SK-N-DZ (cell line): ENCODE data around the gene TGFBI.

Experiments used
- DNase-seq: peaks from one replicate; pipeline ENCODE4 v3.0.0-alpha.2; 2015; ENCODE audit warnings: low spot score

TGFBI gene

DNA sequence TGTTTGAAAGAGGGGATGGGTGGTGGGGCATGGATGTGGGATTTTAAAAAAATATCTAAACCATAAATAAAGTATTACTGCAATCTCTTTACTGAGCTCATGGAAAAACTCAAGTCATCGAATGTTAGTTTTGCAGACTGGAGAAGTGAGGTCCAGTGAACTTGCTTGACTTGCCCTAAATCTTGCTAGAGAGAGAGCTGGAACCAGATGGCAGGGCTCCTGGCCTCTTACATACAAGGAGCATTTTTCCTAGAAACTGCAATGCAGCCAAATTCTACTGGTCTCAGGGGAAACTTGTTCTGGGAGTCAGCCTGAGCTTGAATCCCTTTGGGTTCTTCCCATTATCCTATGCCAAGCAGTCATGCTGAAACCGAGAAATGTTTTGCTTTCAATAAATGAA, 2.9 kb upstream of the TGFBI start:
- DNase-seq = no peak

DNA sequence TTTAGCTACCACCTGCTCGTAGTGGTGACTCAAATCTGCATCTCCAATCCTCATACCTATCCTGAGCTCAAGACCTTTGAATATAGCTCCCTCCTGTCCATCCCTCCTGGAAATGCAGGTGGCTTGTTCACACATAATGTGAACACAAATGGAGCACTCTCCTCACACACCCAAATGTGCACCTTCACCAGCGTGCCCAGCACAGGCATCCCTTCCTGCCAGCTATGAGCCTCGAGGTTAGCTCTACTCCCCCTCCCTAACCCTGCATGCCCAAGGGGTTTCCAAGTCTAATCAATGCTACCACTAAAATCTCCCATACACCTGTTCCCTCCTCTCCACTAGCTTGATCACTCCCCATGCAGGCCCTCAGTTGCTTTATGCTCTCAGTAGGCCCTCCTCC, 2.2 kb upstream of the TGFBI start:
- DNase-seq = no peak

GRCh38 chr5:136027311-136027710, 1.5 kb upstream of the TGFBI start:
- no peak for DNase-seq

DNA sequence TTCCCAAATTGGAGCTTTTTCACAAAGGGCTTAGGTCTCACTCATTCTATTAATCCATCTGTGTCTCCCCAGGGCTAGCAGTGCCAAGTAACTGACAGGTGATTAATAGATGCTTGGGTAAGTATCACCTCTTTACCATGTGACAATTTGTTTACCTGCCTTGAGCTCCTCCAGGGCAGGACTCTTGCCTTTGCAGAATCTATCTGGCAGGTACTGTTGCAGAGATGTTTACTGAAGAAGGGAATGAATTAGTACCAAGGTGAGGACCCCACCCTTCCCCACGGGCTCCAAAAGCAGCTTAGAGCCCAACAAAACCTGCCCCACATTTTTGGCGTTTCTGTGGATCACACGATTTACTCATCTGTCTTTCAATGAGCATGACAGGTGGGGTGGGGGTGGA, 698 bp upstream of the TGFBI start:
- no peak for DNase-seq

DNA sequence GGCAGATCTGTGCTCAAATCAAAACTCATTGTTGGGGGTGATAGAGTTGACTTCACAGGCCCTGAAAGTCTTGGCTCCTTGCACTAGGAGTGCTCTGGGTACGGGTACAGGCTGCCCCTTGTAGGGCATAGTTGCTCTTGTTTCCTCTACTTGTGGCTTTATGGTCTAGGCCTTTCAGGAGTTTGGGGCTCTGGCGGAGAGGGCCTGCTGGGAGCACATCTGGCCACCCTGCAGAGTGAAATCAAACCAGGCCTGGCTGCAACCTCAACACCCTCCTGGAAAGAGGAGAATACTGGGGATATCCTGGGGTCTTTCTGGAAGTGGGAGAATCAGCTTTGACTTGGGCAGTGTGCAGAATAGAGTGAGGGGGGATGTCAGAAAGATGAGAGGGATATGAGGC, 1.5 kb downstream of the TGFBI start:
- no peak for DNase-seq

- DNase-seq = no peak
Measured at GRCh38 chr5:136030956-136031611, 2.3 kb downstream of the TGFBI start.

DNA sequence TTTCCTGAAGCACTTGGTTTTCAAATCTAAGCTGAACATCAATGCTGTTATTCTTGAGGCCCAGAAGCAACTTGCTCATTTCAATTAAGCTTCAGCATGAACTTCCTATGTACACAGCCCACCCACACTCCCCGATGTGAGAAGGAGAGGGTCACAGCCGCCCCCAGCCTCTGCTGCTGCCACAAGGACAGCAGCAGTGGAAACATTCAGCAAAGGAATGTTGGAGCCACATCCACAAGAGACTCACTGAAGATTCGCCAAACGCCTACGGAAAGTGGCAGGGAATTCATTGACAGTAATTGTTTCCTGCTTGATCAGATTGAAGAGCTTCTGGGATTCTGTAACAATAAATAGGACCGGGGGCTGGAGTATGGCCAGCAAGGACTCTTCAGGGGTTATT, 2.9 kb downstream of the TGFBI start:
- no peak for DNase-seq

- no peak for DNase-seq
Measured at GRCh38 chr5:136032564-136032963, 3.8 kb downstream of the TGFBI start.

DNA sequence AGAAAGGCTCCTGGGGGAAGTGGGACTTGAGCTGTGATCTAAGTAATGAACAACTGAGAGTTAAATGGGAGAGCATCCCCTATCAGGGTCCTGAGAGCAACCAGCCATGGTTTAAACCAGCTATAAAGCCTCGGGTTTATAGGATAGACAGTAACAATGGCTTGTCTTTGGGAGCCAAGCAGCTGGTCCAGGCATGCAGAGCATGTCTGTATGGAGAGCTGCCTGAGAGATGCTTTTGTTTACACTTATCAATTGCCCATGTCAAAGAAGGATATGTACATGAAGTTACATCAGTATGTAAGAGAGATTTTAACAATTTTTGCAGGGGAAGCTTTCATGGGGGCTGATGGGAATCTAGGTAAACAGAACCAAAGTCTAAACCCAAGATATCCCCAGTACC, 4.4 kb downstream of the TGFBI start:
- DNase-seq = no peak

DNA sequence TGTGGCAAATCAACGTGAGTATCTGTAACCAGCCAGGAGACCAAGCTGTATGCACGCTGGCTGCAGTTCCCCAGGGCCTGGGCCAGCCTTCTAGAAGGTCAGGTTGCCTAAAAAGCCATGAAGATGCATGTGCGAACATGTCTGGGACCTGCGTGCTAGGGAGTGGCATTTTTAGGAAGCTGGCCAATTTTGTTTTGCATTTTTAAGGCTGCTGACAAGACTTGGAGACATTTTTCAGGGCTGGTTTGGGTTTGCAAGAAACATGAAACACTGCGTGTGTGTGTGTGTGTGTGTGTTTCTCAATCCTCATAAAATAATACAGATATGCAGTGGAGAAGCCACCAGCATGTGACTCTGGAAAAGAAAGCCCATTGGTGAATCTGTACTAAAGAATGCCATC, 5.1 kb downstream of the TGFBI start:
- no peak for DNase-seq

DNA sequence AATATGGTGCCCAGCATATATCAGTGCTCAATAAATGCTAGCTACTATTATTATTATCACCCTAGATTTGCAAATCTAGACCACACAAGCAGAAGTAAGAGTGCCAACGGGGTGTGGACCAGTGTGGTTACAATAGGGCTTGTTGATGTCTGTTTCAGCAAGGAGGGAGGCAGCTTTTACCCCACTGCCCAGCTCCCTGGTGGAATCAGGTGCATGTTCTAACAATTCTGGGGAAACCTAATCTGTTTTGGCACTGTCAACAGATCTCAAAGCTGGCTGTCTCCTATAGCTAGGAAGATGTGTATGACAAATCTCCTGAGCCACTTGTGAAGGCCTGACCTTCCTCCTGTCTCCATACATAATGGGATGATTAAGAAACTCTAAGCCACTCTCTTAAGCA, 5.7 kb downstream of the TGFBI start:
- no peak for DNase-seq

- no peak for DNase-seq
Measured at GRCh38 chr5:136034984-136035383, 6.2 kb downstream of the TGFBI start.

DNA sequence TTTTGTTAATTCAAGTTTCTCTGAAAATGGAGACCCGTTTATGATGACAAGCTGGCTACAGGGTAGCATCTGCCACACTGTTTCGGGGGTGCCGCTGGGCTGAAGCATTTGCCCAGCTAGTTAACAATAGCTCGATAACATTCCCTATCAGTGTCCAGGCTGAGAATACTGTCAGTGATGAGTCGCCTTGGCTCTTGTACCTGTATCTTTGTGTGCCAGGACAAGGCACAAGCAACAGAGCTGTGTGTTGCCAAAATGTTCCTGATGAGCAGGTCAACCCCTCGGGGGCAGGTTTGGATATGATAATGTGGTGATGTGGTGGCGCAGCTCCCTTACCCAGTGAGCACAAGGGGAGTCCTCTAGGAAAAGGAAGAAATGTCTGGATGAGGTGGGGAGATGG, 7.0 kb downstream of the TGFBI start:
- DNase-seq = no peak

- DNase-seq = no peak
Measured at GRCh38 chr5:136036293-136036911, 7.6 kb downstream of the TGFBI start.

DNA sequence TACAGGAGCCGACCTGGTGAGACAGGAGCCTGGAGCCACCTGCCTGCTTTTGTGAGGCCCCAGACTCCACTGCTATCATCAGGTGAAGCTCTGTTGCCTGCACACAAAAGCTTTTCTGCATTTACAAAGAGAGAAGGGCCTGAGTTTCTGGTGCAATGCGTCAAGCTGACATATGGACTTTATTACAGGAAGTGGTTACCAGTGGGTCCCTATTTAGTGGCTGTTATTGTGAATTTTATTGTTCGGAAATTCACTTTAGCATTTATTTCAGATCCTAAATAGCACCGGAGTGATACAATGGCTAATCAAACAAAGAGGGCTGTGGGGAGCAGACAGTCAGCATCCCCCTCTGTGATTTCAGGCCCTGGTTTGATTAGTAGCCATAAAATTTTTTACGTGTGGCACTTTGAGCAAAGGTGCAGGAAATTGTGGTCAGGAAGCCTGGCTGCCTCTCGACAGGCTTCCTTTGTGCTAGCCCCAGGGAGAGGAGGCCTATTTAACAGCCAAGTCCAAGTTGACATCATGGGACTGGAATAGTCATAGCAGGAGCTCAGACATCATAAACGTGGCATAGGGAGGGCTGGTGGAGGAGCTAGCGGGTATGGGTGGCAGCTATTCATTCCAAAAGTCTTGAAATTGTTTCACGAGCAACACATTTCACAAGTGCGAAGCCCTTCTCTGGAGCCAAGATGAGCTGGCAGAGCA, 8.4 kb downstream of the TGFBI start:
- DNase-seq = no peak

GRCh38 chr5:136038635-136039034, 9.8 kb downstream of the TGFBI start:
- no peak for DNase-seq

GRCh38 chr5:136039202-136039601, 10.4 kb downstream of the TGFBI start:
- DNase-seq = no peak

- DNase-seq = no peak
Measured at GRCh38 chr5:136040746-136041415, 12.1 kb downstream of the TGFBI start.

DNA sequence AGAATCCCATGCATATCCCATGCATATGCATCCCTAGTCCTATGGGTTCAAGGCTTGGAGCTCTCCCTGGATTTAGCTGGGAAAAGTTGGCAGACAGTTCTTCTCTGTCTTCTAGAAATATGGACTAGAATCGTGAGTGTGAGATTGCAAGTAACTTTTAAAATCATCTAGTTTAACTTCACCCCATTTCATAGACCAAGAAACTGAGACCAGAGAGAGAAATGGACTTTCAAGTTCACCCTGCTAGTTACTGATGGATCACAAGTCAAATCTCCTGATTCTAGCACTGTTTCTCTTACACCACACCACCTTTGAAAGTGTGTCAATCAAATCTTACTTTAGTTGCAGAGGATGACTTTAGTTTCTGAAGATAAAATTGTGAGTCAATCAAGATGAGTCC, 13.4 kb downstream of the TGFBI start:
- no peak for DNase-seq

GRCh38 chr5:136042665-136043121, 13.9 kb downstream of the TGFBI start:
- no peak for DNase-seq

DNA sequence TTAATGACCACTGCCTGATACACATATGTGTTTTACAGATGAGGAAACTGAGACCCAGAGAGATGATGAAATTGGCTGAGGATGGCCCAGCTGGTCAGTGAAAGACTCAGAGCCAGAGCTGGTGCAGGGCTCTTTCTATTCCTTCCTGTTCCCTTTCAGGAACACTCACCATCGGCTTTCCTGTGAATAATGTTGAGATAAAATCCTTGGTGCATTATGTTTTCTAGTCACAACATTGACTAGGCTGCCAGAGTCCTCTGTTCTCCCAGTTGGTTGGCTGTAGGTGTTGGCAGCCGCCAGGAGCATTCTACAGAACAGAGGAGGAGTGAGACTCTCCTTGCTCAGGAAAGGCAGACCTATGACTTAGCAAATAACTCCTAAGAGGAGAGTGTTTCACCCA, 14.8 kb downstream of the TGFBI start:
- DNase-seq = no peak

- DNase-seq = no peak
Measured at GRCh38 chr5:136043968-136044610, 15.3 kb downstream of the TGFBI start.
